CD4-positive, alpha-beta T cell treated with Interleukin-10 for 1 hour (primary cell): Measurements from ENCODE around the gene KLHL7.
"Not testable (repeated sequence)": the region's sequence is repeated elsewhere in the genome, so short reads cannot be mapped to it uniquely, and the experiment has no call there.

Source experiments
- DNase-seq: peaks from one replicate; pipeline ENCODE4 v3.0.0-alpha.2; 2020

KLHL7 gene

GRCh38 chr7:23183279-23184012, 77.9 kb downstream of the KLHL7 start:
- DNase-seq: no peak

- no peak for DNase-seq
Measured at GRCh38 chr7:23184291-23184690, 78.7 kb downstream of the KLHL7 start.

- peak; percentile 15 for DNase-seq
Measured at GRCh38 chr7:23184709-23185359, 79.2 kb downstream of the KLHL7 start.

DNA sequence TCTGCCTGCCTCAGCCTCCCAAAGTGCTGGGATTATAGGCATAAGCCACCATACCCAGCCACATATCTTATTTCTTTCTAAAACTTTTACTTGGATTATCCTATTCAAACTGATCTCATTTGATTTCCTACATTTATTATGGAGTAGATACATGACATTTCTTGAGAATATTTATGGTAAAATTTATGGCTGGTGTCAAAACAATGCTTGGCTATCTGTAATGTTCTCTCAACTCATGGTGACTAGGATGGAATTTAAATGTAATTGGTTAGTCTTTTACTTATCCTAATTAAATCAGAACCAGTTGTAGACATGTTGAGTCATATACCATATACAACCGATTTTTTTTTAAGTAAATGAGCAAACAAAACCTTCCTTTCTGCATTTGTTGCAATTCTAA, 80.4 kb downstream of the KLHL7 start:
- DNase-seq: no peak

GRCh38 chr7:23191022-23191421, 85.4 kb downstream of the KLHL7 start:
- DNase-seq: no peak

DNA sequence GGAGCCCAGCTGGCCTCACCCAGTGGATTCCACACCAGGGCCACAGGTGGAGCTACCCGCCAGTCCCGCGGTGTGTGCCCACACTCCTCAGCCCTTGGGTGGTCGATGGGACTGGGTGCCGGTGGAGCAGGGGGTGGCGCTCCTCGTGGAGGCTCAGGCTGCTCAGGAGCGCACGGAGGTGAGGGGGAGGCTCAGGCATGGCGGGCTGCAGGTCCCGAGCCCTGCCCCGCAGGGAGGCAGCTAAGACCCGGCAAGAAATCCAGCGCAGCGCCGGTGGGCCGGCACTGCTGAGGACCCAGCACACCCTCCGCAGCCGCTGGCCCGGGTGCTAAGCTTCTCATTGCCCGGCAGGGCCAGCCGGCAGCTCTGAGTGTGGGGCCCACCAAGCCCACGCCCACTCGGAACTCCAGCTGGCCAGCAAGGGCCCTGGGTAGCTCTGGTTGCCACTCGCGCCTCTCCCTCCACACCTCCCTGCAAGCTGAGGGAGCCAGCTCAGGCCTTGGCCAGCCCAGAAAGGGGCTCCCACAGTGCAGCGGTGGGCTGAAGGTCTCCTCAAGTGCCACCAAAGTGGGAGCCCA, 88.2 kb downstream of the KLHL7 start:
- not testable (repeated sequence) for DNase-seq

- no peak for DNase-seq
Measured at GRCh38 chr7:23196306-23196705, 90.7 kb downstream of the KLHL7 start.

DNA sequence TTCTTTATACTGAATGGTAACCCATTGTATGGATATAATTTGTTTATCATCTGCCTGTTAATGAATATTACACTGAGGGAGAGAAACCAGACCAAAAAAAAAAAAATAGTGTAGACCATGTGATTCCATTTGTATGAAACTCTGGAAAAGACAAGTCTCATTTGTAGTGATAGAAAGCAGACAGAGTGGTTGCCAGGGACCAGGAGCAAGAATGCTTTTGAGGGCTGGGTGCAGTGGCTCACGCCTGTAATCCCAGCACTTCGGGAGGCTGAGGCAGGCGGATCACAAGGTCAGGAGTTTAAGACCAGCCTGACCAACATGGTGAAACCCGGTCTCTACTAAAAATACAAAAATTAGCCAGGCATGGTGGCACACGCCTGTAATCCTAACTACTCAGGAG, 92.2 kb downstream of the KLHL7 start:
- not testable (repeated sequence) for DNase-seq

GRCh38 chr7:23200331-23200730, 94.7 kb downstream of the KLHL7 start:
- DNase-seq: no peak

DNA sequence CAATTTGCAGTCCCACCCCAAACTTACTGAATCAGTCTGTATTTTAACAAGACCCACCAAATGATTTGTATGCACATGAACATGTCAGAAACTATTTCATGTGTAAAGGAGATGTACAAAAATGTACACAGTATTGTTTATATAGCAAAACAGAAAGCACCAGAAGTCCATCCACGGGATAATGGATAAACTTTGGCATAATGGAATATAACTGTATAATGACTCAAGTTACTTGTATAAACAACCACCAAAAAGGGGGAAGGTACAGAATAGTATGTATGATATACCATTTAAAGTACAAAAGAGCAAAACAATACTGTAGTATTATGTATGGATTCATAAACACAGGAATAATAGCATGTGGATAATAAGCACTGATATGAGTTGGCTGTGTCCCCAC, 98.7 kb downstream of the KLHL7 start:
- DNase-seq: no peak

- no peak for DNase-seq
Measured at GRCh38 chr7:23205577-23205908, 100.0 kb downstream of the KLHL7 start.

GRCh38 chr7:23205909-23206767, 100.6 kb downstream of the KLHL7 start:
- DNase-seq: no peak

- no peak for DNase-seq
Measured at GRCh38 chr7:23207021-23207420, 101.4 kb downstream of the KLHL7 start.

DNA sequence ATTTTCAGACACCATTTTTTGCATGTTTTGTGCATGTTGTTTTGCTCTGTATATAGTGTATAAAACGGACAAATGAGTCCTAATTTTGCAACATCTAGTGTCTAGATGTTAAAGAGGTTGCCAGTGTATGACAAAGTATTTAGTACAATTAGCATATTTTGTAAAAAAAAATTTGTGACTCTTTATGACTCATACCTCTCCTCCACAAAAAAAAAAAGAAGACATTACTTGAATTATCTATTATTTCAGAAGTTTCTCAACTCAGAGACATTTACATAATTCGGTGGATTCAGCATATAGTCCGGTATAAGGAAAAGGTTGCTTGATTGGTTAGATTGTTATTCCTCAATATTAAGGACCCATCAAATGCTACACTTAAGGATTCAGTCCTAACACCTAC, 102.3 kb downstream of the KLHL7 start:
- DNase-seq: no peak

DNA sequence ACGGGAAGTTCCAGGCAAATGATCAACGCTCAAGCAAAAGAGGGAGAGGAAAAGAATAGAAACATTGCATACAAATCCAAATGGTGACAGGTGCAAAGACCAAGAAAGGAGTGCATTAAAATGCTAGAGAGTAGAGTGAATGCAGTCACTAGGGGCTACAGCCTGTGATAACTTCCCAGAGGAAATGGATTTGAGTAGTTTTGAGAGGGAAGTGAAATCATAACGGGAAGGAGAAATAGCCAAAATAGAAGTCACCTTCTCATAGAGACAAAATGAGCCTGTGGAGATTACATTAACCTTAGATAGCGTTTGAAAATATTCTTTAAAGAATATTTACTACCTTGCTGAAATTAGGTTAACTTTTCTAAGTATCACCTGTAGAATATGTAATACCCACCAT, 102.7 kb downstream of the KLHL7 start:
- DNase-seq: no peak

DNA sequence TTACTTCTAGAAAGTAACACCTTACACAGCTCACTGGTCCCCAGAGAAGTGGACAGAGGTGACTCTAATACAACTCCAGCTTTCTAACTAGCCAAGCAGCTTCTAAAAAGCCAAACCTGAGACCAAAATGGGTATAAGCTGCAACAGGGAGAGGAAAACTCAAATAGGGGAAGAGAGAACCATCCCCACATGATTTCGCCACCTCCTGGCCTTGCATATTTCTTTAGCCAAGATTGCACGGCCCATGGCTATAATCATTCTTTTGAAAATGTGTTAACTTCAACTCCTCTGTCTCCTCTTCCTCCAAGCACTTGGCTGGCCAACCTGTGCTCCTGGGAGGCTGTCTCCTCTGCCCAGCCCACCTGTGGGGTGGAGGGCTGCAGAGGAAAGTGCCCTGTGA, 104.9 kb downstream of the KLHL7 start:
- no peak for DNase-seq

DNA sequence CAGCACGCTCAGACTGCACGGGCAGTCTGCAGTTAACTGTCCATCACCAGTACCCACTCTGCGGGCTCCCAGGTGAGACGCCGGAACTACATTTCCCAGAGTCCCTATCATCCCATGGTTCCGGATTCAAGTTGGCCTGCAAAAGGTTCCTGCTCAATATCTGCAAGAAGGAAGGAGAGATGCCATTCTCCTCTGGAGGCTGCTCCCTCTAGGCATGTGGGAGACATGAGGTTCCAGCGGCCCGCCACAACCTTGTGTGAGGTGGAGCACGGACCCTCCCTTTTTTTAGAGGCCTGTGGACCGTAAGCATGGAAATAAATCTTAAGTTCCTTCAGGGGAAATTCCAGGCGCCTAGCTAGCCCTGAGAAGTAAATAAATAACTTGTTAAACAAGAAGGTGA, 106.0 kb downstream of the KLHL7 start:
- DNase-seq: no peak

- no peak for DNase-seq
Measured at GRCh38 chr7:23212395-23212794, 106.8 kb downstream of the KLHL7 start.

- no peak for DNase-seq
Measured at GRCh38 chr7:23212841-23213240, 107.3 kb downstream of the KLHL7 start.

DNA sequence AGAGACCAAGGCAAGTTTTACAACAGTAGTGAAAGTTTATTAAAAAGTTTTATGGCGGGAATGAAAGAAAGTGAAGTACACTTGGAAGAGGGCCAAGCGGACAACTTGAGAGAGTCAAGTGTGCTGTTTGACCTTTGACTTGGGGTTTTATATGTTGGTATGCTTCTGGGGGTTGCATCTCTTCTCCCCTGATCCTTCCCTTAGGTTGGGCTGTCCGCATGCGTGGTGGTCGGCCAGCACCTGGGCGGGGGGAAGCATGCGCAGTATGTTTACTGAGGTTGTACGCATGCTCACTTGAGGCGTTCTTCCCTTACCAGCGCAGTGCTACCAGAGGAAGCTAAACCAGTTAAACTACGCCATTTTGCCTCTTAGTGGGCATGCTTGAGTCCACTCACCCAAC, 108.2 kb downstream of the KLHL7 start:
- no peak for DNase-seq

DNA sequence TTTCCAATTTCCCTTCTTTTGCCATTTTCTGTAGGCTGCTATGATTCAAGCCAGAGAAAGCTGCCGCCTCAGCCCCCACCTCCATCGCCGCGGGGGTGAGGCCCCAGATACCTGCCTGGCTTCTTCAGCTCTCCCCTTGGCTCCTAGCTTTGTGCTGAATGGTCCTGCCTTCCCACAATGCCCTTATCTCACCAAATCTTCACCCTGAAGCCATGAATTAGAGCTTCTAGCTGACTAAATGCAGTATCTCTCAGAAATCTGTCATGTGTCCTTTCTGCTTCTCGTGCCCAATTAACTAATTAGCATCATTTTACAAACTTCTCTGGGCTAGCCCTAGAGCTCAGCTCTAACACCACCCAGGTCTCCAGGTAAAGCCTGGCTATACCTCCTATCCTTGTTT, 108.8 kb downstream of the KLHL7 start:
- DNase-seq: no peak

GRCh38 chr7:23214938-23215337, 109.4 kb downstream of the KLHL7 start:
- no peak for DNase-seq

DNA sequence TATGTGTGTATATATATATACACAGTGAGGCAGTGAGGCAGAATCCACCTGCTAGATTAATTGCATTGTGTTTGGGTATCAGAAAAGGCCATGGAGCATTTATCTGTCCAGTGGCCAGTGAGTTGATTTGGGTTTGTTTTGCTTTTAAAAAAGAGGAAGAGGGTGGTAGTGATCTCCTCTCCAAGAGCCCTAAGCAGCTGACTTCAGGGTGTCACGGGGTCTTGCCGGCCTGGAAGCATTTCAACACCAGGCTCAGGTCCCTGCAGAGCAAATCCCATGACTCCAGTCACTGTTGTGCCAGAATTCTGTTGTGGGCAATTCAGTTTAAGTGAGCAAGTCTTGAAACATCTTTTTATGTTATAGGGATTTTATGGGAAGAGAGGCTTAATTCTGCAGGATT, 110.4 kb downstream of the KLHL7 start:
- DNase-seq: no peak

- DNase-seq: no peak
Measured at GRCh38 chr7:23218196-23218595, 112.6 kb downstream of the KLHL7 start.
